Neural progenitor cell (in vitro differentiated cells): ENCODE data around the gene NADSYN1. TPM values are rescaled to one million over a fixed set of nuclear protein-coding genes. Genes with fewer than 3 reads are reported as not detected.

ENCODE experiments used
- DNase-seq: peaks from one replicate; pipeline ENCODE4 v3.0.0-alpha.2; 2016; ENCODE audit warnings: low spot score
- H2AFZ ChIP-seq: fragments of 200-600 bp; sonication (generic); replicated peaks from 2 replicates; pipeline ENCODE4 v1.6.1; 2016; ENCODE audit warnings: antibody characterized with exemption
- H3F3A ChIP-seq: fragments of 200-600 bp; sonication (generic); 2 replicates; pipeline ENCODE4 v1.6.1; 2016; ENCODE audit warnings: antibody characterized with exemption, low read depth
- H3K27ac ChIP-seq: fragments of 200-600 bp; sonication (generic); 2 replicates; pipeline ENCODE4 v1.5.1; 2016; ENCODE audit warnings: mild to moderate bottlenecking
- H3K27me3 ChIP-seq: fragments of 200-600 bp; sonication (generic); 2 replicates; pipeline ENCODE4 v1.6.1; 2016; ENCODE audit warnings: mild to moderate bottlenecking, moderate library complexity
- H3K36me3 ChIP-seq: fragments of 200-600 bp; sonication (generic); 2 replicates; pipeline ENCODE4 v1.5.1; 2016
- H3K4me1 ChIP-seq: fragments of 200-600 bp; sonication (generic); 2 replicates; pipeline ENCODE4 v1.6.1; 2016; ENCODE audit warnings: mixed run types
- H3K4me2 ChIP-seq: fragments of 200-600 bp; sonication (generic); 2 replicates; pipeline ENCODE4 v1.6.1; 2016
- H3K4me3 ChIP-seq: fragments of 200-600 bp; sonication (generic); 2 replicates; pipeline ENCODE4 v1.5.1; 2016
- H3K79me2 ChIP-seq: fragments of 200-600 bp; sonication (generic); 2 replicates; pipeline ENCODE4 v1.6.1; 2016; ENCODE audit warnings: low read depth
- H3K9ac ChIP-seq: fragments of 200-600 bp; sonication (generic); 2 replicates; pipeline ENCODE4 v1.6.1; 2016
- H3K9me3 ChIP-seq: fragments of 200-600 bp; sonication (generic); 2 replicates; pipeline ENCODE4 v1.5.1; 2016; ENCODE audit warnings: low read depth
- H4K20me1 ChIP-seq: fragments of 200-600 bp; sonication (generic); 2 replicates; pipeline ENCODE4 v1.6.1; 2016; ENCODE audit warnings: low read depth
- H3K27ac Mint-ChIP-seq: 3 replicates; pipeline ENCODE4 v1.8.0; 2021; ENCODE audit warnings: mixed read lengths
- H3K27me3 Mint-ChIP-seq: 2 replicates; pipeline ENCODE4 v1.8.0; 2022; ENCODE audit warnings: low read depth, mild to moderate bottlenecking, inconsistent platforms, moderate library complexity, mixed read lengths; ENCODE audit not compliant: insufficient read depth
- H3K36me3 Mint-ChIP-seq: 3 replicates; pipeline ENCODE4 v1.8.0; 2021; ENCODE audit warnings: mixed read lengths
- H3K4me1 Mint-ChIP-seq: 3 replicates; pipeline ENCODE4 v1.8.0; 2021; ENCODE audit warnings: mixed read lengths
- H3K4me3 Mint-ChIP-seq: 3 replicates; pipeline ENCODE4 v1.8.0; 2021; ENCODE audit warnings: mild to moderate bottlenecking, moderate library complexity, mixed read lengths
- H3K9me3 Mint-ChIP-seq: 3 replicates; pipeline ENCODE4 v1.8.0; 2020; ENCODE audit warnings: mixed read lengths
- CTCF ChIP-seq: fragments of 200-600 bp; sonication (generic); IDR thresholded peaks from 2 replicates; pipeline ENCODE4 v1.5.1; 2017; ENCODE audit warnings: antibody characterized with exemption, mild to moderate bottlenecking
- EZH2 ChIP-seq: fragments of 200-600 bp; sonication (generic); IDR thresholded peaks from 2 replicates; pipeline ENCODE4 v1.6.1; 2017; ENCODE audit warnings: antibody characterized with exemption, mild to moderate bottlenecking, moderate library complexity
- EZH2phosphoT487 ChIP-seq: fragments of 200-600 bp; sonication (generic); IDR thresholded peaks from 2 replicates; pipeline ENCODE4 v1.6.1; 2017; ENCODE audit warnings: antibody characterized with exemption
- total RNA-seq: library from RNA; depleted of rRNA; stranded (reverse); fragments of >200 nt; gene quantifications from 2 replicates; pipeline ENCODE4 v1.2.3, GENCODE V29; 2015; ENCODE audit warnings: low replicate concordance

The NADSYN1 gene
- total RNA-seq, 1 donor from 2014 or later = 25.0 TPM

- H3K4me3 ChIP-seq = no peak overlapping the region
- H3K4me1 ChIP-seq = peaks cover 7% of the 10 kb centered on the region
- DNase-seq = no peak
- peaks cover 2% of the 10 kb centered on the region for H3K27me3 Mint-ChIP-seq
- H3K27ac ChIP-seq = no peak overlapping the region
- no peaks in the 10 kb centered on the region for H3K79me2 ChIP-seq
- no peaks in the 10 kb centered on the region for H3K36me3 ChIP-seq
- H3K27ac Mint-ChIP-seq = peak overlapping the region; percentile 81
- no peak overlapping the region for H3K9ac ChIP-seq
- H3K27me3 ChIP-seq = no peaks in the 10 kb centered on the region
- H3F3A ChIP-seq = no peaks in the 10 kb centered on the region
- no peaks in the 10 kb centered on the region for H3K9me3 Mint-ChIP-seq
- no peak overlapping the region for H2AFZ ChIP-seq
- no peaks in the 10 kb centered on the region for H3K9me3 ChIP-seq
- peaks cover 16% of the 10 kb centered on the region for H3K36me3 Mint-ChIP-seq
- H3K4me2 ChIP-seq = no peak overlapping the region
- no peaks in the 10 kb centered on the region for H4K20me1 ChIP-seq
- peaks cover 14% of the 10 kb centered on the region for H3K4me1 Mint-ChIP-seq
- no peak overlapping the region for H3K4me3 Mint-ChIP-seq
- TF ChIP-seq EZH2phosphoT487 = no peak
- no peak for TF ChIP-seq EZH2
- no peak for TF ChIP-seq CTCF
Observed at GRCh38 chr11:71474141-71474770, 21.3 kb downstream of the NADSYN1 start.

GRCh38 chr11:71474771-71475483 lies 21.9 kb downstream of the NADSYN1 start:
- no peaks in the 10 kb centered on the region for H3K79me2 ChIP-seq
- no peaks in the 10 kb centered on the region for H4K20me1 ChIP-seq
- Mint-ChIP-seq H3K36me3 (peaks cover 15% of the 10 kb centered on the region), H3K27me3 (peaks cover 2% of the 10 kb centered on the region), H3K9me3 (no peaks in the 10 kb centered on the region), H3K4me1 (peaks cover 14% of the 10 kb centered on the region), H3K27ac (no peak overlapping the region), H3K4me3 (no peak overlapping the region)
- no peaks in the 10 kb centered on the region for H3K36me3 ChIP-seq
- H3K27ac ChIP-seq = no peak overlapping the region
- no peaks in the 10 kb centered on the region for H3F3A ChIP-seq
- no peak overlapping the region for H2AFZ ChIP-seq
- TF ChIP-seq EZH2phosphoT487 (no peak), CTCF (no peak), EZH2 (no peak)
- no peak overlapping the region for H3K4me3 ChIP-seq
- no peak overlapping the region for H3K4me2 ChIP-seq
- H3K27me3 ChIP-seq = no peaks in the 10 kb centered on the region
- no peak overlapping the region for H3K9ac ChIP-seq
- no peak for DNase-seq
- no peaks in the 10 kb centered on the region for H3K9me3 ChIP-seq
- peaks cover 7% of the 10 kb centered on the region for H3K4me1 ChIP-seq

- no peak for DNase-seq
- H3K4me1 ChIP-seq = peaks cover 7% of the 10 kb centered on the region
- Mint-ChIP-seq H3K4me3 (no peak overlapping the region), H3K27me3 (peaks cover 2% of the 10 kb centered on the region), H3K9me3 (no peaks in the 10 kb centered on the region), H3K4me1 (peaks cover 14% of the 10 kb centered on the region), H3K36me3 (peaks cover 15% of the 10 kb centered on the region), H3K27ac (no peak overlapping the region)
- no peaks in the 10 kb centered on the region for H3K79me2 ChIP-seq
- no peaks in the 10 kb centered on the region for H3F3A ChIP-seq
- no peaks in the 10 kb centered on the region for H4K20me1 ChIP-seq
- no peak overlapping the region for H3K27ac ChIP-seq
- H2AFZ ChIP-seq = no peak overlapping the region
- TF ChIP-seq EZH2phosphoT487 (no peak), EZH2 (no peak), CTCF (no peak)
- H3K36me3 ChIP-seq = no peaks in the 10 kb centered on the region
- no peak overlapping the region for H3K4me3 ChIP-seq
- H3K27me3 ChIP-seq = no peaks in the 10 kb centered on the region
- H3K9me3 ChIP-seq = no peaks in the 10 kb centered on the region
- no peak overlapping the region for H3K9ac ChIP-seq
- no peak overlapping the region for H3K4me2 ChIP-seq
Observed at GRCh38 chr11:71476031-71476430, 23.0 kb downstream of the NADSYN1 start.
